Measurements from ENCODE around the gene OLFM3. TPM values are rescaled to one million over a fixed set of nuclear protein-coding genes. Genes with fewer than 3 reads are reported as not detected.

The OLFM3 gene
- total and polyA plus RNA-seq, 3 donors from 2014 or later: 0.56 TPM; not detected in 2

DNA sequence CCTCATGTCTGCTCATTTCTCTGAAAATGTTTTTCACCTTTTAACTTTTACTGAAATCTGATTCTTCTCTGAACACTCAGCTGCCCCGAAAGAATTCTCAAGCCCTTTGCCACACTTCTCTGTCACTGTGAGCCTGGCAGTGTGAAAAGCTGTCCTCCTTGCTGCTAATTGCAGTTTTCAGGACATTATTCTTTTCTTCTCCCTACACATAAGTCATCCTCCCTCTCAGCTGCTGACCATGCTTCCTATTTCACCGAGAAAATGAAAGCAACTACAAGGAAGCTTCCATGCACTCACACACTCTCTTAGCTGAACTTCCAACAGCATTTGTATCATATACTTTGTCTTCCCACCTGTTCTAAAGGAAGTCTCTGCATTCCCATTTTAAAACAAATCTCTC lies 15.8 kb downstream of the OLFM3 start:
- WGBS, 2 donors: 15 to 33% methylated on average over 2 of the region's 2 CpGs
- no peaks in the 10 kb centered on the region for H3K27me3 ChIP-seq
- H3K27ac ChIP-seq: no peak overlapping the region
- DNase-seq: no peak
- TF ChIP-seq POLR2A (IDR thresholded peaks at IDR 0.05): no peak
- TF ChIP-seq, protein P1, sequence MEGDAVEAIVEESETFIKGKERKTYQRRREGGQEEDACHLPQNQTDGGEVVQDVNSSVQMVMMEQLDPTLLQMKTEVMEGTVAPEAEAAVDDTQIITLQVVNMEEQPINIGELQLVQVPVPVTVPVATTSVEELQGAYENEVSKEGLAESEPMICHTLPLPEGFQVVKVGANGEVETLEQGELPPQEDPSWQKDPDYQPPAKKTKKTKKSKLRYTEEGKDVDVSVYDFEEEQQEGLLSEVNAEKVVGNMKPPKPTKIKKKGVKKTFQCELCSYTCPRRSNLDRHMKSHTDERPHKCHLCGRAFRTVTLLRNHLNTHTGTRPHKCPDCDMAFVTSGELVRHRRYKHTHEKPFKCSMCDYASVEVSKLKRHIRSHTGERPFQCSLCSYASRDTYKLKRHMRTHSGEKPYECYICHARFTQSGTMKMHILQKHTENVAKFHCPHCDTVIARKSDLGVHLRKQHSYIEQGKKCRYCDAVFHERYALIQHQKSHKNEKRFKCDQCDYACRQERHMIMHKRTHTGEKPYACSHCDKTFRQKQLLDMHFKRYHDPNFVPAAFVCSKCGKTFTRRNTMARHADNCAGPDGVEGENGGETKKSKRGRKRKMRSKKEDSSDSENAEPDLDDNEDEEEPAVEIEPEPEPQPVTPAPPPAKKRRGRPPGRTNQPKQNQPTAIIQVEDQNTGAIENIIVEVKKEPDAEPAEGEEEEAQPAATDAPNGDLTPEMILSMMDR (IDR thresholded peaks at IDR 0.05): no peak
- H3K36me3 ChIP-seq (ENCODE audit: low read depth, missing control alignments): no peaks in the 10 kb centered on the region
- H3K4me3 ChIP-seq: no peak overlapping the region
- H3K4me1 ChIP-seq: no peaks in the 10 kb centered on the region
- intact Hi-C loops (cut with DNase I; ENCODE audit: low total_unique reads): no loop called here
- H3K9me3 ChIP-seq: no peaks in the 10 kb centered on the region

DNA sequence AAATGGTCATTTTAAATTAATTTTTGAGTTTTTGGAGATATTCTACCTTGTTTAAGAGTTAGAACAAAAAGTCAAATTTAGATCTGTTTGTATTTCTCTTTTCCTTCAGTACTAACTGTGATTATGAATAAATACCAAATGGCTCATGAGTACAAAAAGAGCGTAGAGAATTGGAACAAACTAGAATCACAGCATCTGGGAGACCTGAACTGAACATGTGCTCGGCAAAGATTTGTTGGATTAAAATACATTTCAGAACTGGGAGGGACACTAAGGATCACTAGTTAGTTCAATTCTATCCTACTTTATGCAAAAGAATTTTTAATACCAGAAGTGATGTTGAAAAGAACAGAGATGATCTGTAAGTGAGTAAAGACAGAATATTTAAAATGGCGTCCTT lies 19.5 kb downstream of the OLFM3 start:
- Histone ChIP-seq H3K36me3 (ENCODE audit: low read depth, missing control alignments) (no peaks in the 10 kb centered on the region), H3K27me3 (no peaks in the 10 kb centered on the region), H3K4me1 (no peaks in the 10 kb centered on the region), H3K9me3 (no peaks in the 10 kb centered on the region), H3K27ac (no peak overlapping the region), H3K4me3 (no peak overlapping the region)
- no peak for DNase-seq
- TF ChIP-seq, protein P1 (IDR thresholded peaks at IDR 0.05): no peak
- no peak for TF ChIP-seq POLR2A (IDR thresholded peaks at IDR 0.05)
- 83 to 92% methylated on average over 3 of the region's 3 CpGs for WGBS, 2 donors
- intact Hi-C loops (cut with DNase I; ENCODE audit: low total_unique reads): no loop called here

DNA sequence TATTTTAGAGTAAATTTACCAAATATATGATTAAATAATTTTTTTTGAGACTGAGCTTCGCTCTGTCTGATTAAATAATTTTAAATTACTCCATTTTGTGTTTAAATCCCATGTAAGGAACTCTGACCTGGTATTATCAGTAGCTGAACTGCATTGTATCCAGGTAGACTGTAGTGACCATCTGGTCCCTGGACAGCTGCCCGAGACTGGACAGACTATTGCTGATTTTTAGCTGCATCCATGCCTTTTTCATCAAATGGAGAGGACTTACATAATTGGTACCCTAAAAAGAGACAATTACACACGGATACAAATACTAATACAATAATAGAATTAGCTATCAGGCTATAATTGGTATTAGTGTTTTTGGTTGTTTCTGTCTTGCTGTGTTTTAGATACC lies 20.6 kb downstream of the OLFM3 start:
- no peak overlapping the region for H3K4me3 ChIP-seq
- no peaks in the 10 kb centered on the region for H3K4me1 ChIP-seq
- H3K27me3 ChIP-seq: no peaks in the 10 kb centered on the region
- DNase-seq: no peak
- intact Hi-C loops (cut with DNase I; ENCODE audit: low total_unique reads): no loop called here
- TF ChIP-seq, protein P1 (IDR thresholded peaks at IDR 0.05): no peak
- no peak for TF ChIP-seq POLR2A (IDR thresholded peaks at IDR 0.05)
- H3K36me3 ChIP-seq (ENCODE audit: low read depth, missing control alignments): no peaks in the 10 kb centered on the region
- WGBS, 2 donors: 83 to 86% methylated on average over 3 of the region's 3 CpGs
- no peak overlapping the region for H3K27ac ChIP-seq
- no peaks in the 10 kb centered on the region for H3K9me3 ChIP-seq

DNA sequence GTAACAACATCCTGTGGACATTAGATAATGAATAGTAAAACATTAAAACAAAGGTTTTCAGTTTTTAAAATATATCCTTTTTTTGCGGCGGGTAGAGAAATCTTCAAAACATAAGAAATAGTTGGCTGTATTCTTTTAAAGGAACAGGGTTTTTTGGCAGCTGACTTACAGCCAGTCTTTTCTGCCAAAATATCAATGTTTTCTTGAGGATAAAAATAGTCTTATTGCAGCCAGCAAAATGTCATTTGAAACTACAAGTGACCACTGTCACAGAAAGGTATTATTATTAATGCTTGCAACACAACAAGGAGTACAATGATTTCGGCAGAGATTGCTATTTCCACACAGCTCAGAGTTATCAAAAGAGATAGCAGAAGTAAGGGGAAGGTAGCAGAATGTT lies 21.4 kb downstream of the OLFM3 start:
- Histone ChIP-seq H3K27ac (no peak overlapping the region), H3K4me1 (no peaks in the 10 kb centered on the region), H3K4me3 (no peak overlapping the region), H3K9me3 (no peaks in the 10 kb centered on the region), H3K27me3 (no peaks in the 10 kb centered on the region), H3K36me3 (ENCODE audit: low read depth, missing control alignments) (no peaks in the 10 kb centered on the region)
- no peak for DNase-seq
- intact Hi-C loops (cut with DNase I; ENCODE audit: low total_unique reads): no loop called here
- 46 to 55% methylated on average over 3 of the region's 3 CpGs for WGBS, 2 donors
- TF ChIP-seq, protein P1 (IDR thresholded peaks at IDR 0.05): no peak
- no peak for TF ChIP-seq POLR2A (IDR thresholded peaks at IDR 0.05)

DNA sequence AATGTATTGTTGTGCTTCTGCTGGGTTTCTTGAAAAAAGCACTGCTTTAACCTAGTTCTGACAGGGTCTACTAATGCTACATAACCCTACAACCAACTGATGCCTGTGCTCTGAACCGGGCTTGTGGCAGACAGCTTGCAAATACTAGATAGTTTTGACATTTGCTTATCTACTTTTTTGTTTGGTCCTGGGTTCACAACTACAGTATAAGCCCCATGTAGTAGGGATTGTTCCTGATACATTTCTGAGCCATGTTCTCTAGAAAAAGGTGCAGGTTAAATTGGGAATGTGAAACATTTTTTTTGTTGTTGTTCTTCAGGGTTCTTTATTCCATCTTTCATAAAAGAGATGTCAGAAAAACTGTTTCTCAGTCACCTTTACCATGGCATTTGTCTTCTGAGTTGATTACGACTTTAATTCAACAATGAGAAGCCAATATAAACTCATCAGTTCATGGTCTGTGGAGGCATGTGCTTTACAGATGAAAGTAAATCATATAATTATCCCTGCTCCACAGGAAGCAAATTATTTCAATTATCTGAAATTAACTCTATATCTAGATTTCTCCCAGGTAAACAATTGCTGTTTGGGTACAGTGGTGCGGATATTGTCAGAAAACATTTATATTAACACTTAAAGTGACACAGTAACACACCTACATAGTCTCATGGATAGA lies 22.0 kb downstream of the OLFM3 start:
- no peaks in the 10 kb centered on the region for H3K36me3 ChIP-seq (ENCODE audit: low read depth, missing control alignments)
- H3K27me3 ChIP-seq: no peaks in the 10 kb centered on the region
- no peak for DNase-seq
- WGBS, 2 donors: 61 to 66% methylated on average over 3 of the region's 3 CpGs
- intact Hi-C loops (cut with DNase I; ENCODE audit: low total_unique reads): no loop called here
- no peaks in the 10 kb centered on the region for H3K9me3 ChIP-seq
- H3K4me1 ChIP-seq: no peaks in the 10 kb centered on the region
- H3K27ac ChIP-seq: no peak overlapping the region
- H3K4me3 ChIP-seq: no peak overlapping the region
- TF ChIP-seq, protein P1 (IDR thresholded peaks at IDR 0.05): no peak
- TF ChIP-seq POLR2A (IDR thresholded peaks at IDR 0.05): no peak
